ENCODE data around the gene GATA6. TPM values are rescaled to one million over a fixed set of nuclear protein-coding genes. Genes with fewer than 3 reads are reported as not detected.
A peak's percentile ranks its signal among the peaks of the same experiment; 100 is the strongest.
"Not testable (repeated sequence)": the region's sequence is repeated elsewhere in the genome, so short reads cannot be mapped to it uniquely, and the experiment has no call there.

GATA6 gene
- total RNA-seq, 1 donor from 2014 or later: 0.40 TPM

- DNase-seq (ENCODE audit: low read depth in 2 of 2): no peak
These were observed 11.3 kb downstream of the GATA6 start for GRCh38 chr18:22180722-22181121.

DNA sequence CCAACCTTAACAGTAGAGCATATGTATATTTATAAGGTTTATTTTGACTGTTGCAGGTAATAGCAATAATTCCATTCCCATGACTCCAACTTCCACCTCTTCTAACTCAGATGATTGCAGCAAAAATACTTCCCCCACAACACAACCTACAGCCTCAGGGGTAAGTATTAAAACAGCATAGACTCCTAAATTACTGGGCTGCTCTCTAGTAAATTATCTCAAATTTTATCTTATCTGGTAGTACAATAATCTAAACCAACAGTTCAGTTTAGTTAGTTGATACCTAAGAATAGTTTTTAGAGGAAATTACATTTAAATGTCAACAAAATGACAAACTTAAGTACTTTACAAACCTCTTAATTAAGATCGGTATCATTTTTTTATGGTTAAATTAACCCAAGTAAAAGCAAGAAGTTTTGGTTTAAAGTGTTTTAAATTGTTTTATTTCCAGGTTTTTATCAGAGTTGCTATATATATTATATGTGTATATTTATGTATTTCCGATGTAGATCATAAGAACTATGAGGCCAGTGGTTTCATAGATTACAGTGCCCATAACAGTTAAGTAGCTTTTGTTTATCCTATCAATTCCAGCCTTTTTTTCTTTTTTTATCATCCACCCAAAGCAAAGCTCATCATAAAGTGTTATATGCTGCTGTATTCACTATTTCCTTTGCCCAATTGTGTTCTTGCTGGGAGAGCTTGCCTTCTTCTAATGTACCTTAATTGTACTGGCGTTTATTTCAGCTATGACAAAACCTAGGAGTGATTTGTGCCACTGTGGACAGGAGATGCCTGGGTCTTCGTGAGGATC lies 13.7 kb downstream of the GATA6 start:
- no peak for DNase-seq (ENCODE audit: low read depth in 2 of 2)

GRCh38 chr18:22183698-22184170 lies 14.3 kb downstream of the GATA6 start:
- no peak for DNase-seq (ENCODE audit: low read depth in 2 of 2)

- DNase-seq (ENCODE audit: low read depth in 2 of 2): not testable (repeated sequence)
These were observed 15.2 kb downstream of the GATA6 start for GRCh38 chr18:22184573-22184972.

GRCh38 chr18:22185273-22185672 lies 15.9 kb downstream of the GATA6 start:
- no peak for DNase-seq (ENCODE audit: low read depth in 2 of 2)

DNA sequence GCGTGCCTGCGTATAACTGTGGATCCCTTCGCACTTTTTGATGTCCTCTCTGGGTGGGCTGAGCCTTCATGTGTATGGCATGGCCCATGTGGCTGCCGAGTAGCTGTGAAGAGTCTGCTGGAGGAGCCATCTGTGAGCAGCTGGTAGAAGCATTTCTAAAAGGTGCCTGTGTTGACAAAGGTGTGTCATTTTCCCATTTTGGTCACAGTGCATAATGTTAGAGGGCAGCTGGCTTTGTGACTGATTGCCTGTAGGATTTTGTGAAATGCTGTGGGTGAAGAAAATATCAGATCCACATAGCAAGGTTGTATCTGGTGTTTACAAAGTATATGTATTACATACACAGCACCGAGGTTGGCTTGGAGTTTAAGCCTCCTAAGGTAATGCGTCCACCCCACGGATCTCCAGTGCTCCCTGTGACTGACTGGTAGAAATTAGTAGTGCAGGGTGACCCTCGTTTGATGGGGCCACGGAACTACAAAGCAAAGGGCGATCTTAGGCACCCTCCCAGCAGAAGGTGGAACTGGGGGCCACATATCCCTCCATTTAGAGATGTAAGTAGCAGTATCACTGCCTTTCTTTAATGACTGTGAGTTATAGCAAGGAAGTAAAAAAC lies 16.5 kb downstream of the GATA6 start:
- no peak for DNase-seq (ENCODE audit: low read depth in 2 of 2)

DNA sequence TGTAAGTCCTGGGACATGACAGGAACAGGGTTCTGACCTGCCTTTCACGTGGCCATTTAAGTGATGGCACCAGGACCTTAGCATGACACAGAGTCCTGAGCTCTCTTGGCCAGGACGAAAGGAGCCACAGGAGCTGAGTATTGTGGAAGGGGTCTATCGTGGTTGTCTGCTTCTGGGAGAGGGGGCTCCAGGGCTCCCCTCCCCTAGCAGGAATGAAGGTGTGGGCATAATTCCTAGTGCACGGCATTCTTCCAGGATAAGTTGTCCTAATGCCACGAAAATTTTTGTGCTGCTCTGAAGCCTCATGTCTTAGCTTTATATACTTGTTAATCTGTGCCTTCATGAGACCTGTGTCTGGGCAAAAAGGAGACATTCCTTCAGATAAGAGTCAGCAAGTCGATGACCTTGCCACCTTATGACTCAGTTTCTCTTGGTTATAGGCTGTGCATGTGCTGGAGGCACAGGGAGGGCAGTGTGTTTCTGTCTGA lies 17.1 kb downstream of the GATA6 start:
- no peak for DNase-seq (ENCODE audit: low read depth in 2 of 2)

DNA sequence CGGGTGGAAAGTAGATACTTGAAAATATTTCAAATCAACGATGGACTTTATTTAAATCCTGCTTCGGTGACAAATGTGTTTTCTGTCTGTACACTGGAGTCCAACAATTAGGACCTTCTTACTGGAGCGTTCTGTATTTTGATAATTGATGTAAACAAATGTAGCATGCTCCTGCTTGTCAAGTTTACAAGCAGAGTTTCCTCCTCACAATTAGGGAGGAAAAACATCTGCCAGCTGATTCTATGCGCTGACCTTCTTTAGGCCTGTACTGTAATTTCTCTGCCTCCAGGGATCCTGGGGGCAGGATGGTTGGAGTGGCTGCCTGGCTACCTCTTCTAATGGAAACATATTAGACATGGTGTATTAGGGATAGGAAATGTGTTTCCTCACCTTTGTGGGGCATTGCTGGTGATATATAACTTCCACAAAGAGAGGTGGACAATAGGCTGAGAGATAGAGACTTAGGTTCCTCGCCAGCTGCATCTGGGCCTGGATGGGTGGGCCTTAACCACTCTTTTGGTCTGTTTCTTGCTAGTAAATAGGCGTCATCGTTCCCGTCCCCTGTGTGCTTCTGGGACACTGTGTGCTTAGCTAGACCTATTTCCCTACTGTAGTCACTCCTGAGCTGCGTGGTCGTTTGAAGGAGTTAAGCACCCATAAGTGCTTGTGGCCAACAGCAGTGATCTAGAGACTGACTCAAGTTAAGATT lies 19.3 kb downstream of the GATA6 start:
- DNase-seq (ENCODE audit: low read depth in 2 of 2): no peak

DNA sequence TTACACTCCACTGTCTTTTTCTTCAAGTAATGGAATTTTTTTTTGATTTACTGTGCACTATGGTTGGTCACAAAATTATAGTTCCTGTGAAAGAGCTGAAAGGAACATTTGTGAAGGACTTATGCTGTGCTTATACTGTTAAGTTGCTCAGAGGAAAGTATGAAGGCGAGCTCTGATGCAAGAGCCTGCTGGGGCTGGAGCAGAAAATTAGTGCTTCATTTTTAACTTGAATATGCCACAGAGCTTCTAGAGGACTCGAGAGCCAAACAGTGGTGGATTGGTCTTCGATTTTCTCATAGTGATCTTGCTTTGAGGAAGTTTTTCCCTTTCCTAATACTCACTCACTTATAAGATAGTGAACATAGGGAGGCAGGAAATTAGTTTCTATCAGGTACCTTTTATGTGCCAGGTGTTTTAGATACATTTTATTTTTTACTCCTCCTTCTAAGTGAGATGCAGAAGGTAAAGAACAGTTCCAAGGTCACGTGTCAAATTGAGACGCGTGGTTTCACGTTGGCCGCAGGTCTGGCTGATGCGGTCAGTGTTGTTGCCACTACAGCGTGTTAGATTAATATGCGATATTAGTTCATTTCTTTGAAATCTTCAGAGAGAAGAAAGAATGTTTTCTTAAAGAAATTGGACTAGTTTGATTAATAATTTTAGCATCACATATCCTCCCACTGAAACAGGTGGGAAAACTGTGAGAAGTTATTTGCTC lies 20.2 kb downstream of the GATA6 start:
- DNase-seq (ENCODE audit: low read depth in 2 of 2): no peak

GRCh38 chr18:22191346-22191695 lies 21.9 kb downstream of the GATA6 start:
- no peak for DNase-seq (ENCODE audit: low read depth in 2 of 2)

DNA sequence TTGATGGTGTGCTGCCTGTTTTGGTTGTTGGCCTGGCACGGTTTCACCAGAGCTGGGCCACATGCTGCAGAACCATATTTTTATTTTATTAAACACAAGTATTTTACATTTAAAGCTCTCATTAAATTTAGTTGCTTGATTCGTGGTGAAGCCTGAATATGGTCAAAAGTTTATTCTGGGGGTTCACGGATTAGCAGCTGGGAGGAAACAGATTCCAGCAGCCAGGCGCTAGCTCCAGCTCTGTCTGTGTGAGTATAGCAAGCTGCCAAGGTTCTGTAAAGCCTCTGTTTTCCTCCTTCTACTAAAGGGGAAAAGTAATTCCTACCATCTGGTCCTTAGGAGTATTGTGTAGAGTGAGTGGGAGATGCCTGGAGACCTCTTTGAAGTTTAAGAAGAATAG lies 22.5 kb downstream of the GATA6 start:
- no peak for DNase-seq (ENCODE audit: low read depth in 2 of 2)

DNA sequence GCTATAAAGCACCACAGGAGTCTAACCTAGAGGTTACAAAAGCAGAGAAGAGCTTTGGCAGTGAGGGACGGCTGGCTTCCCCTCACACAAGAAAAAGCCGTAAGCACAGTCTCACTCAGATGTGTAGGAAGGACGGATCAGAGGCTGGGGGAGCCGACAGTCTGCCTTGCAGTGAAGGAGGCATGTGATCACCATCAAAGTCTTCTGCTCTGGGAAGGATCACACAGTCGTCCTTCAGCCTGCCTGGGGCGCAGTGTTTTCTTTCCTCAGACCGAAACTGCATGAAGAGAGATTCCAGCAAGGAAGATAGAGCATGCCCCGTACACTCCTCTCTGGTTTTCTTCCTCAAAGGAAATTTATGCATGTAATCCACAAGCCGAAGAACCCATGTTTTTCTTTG lies 24.1 kb downstream of the GATA6 start:
- DNase-seq (ENCODE audit: low read depth in 2 of 2): peak in 1 of 2 donors; percentile 39

GRCh38 chr18:22194151-22194598 lies 24.8 kb downstream of the GATA6 start:
- peak in 1 of 2 donors; percentile 53 for DNase-seq (ENCODE audit: low read depth in 2 of 2)

DNA sequence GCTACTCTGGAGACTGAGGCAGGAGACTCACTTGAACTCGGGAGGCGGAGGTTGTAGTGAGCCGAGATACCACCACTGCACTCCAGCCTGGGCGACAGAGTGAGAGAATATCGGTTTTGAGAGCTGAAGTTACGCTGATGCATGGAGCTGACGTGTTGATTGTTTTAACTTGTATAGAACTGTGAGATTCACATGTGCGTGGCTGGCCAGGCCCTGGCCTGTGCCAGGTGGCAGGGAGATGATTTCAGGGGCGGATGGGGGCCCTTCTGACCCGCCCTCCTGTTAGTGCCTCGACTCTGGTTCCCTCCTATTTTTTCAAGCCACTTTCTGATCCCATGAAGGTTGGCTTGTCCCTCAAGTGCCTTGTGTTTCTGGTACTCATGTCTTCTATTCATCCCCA lies 25.7 kb downstream of the GATA6 start:
- no peak for DNase-seq (ENCODE audit: low read depth in 2 of 2)

- not testable (repeated sequence) for DNase-seq (ENCODE audit: low read depth in 2 of 2)
These were observed 27.6 kb downstream of the GATA6 start for GRCh38 chr18:22196943-22197342.

DNA sequence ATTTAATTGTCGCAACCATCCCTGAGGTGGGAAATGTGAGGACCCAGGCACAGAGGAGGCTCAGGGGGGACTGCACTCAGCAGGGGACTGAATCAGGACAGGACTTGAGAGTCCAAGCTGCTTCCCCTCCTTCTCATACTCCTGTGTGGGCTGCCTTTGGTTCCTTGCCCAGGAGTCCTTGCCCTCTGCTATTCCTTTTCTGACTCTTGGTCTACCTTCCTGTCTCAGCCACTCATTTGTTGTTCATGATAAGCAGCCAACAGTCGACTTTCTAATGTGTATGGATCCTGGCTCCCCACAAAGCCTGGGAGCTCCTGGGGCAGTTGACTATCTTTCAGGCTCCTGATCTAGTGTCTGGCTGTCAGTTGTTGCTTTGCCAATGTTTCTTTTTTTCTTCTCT lies 28.3 kb downstream of the GATA6 start:
- DNase-seq (ENCODE audit: low read depth in 2 of 2): no peak

DNA sequence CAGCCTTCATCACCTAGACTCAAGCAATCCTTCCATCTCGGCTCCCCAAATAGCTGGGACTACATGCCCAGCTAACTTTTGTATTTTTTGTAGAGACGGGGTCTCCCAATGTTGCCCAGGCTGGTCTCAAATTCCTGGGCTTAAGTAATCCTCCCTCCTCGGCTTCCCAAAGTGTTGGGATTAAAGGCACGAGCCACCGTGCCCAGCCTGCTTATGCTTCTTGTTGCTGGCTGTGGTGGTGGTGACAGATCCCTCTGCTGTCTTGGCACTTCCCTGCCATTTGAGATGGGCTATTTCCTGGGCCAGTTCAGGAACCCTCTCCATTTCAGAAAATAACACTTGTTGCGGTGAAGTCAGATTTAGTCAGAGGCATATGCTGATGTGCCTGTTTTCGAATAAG lies 28.8 kb downstream of the GATA6 start:
- DNase-seq (ENCODE audit: low read depth in 2 of 2): no peak

DNA sequence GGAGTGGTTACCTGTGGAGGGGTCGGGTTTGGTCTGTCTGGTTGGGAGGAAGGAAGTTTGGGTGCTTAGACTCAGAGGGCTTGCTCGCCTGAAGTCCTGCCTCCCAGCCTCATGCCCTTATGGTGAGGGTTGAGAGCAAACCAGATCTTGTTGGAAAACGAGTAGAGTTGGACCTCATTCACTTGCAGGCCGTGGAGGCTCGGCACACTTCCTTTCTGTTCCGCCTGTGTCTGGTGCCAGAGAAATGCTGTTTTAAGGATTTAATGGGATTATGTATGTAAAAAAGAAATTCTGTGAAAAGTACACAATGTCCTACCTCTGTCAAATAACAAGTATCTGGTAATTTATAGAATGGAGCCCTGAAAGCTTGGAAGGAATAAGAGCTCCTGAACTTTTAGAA lies 29.6 kb downstream of the GATA6 start:
- DNase-seq (ENCODE audit: low read depth in 2 of 2): no peak

GRCh38 chr18:22200611-22201225 lies 31.3 kb downstream of the GATA6 start:
- DNase-seq (ENCODE audit: low read depth in 2 of 2): no peak

DNA sequence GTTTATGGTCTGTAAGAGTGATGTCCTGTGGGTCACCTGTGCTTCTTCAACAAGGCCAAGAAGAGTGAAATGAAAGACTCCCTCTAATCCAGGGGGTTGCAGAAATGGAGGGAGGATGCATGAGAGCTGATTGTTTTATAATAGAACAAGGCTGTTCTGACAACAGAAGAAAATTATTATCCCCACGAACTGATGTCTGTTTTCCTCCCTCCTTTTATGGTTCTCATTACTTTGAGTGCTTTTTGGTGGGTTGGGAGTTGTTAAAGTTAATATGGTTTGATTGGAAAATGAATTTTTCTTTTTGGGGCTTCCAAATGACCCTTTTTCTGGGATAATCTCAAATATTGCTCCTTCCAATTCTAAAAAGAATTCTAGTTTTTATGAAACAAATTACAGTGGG lies 33.6 kb downstream of the GATA6 start:
- DNase-seq (ENCODE audit: low read depth in 2 of 2): no peak

- DNase-seq (ENCODE audit: low read depth in 2 of 2): no peak
These were observed 34.3 kb downstream of the GATA6 start for GRCh38 chr18:22203536-22204213.

Measured in lung microvascular endothelial cell (primary cell).